Caco-2 (cell line): ENCODE results near the gene RNF112. TPM values are rescaled to one million over a fixed set of nuclear protein-coding genes. Genes with fewer than 3 reads are reported as not detected.

Experiments used
- BruUV-seq: library from RNA; stranded (reverse); fragments of 400-500 nt; replicated peaks from 2 replicates; lab custom pipeline; 2021; lab: Mats Ljungman, UMichigan
- CTCF ChIA-PET: fragments of 300-600 bp; sonication (Branson Sonifier 250); formaldehyde crosslinking; loops from one replicate; lab custom pipeline; 2022; ENCODE audit warnings: antibody characterized with exemption; lab: Charles Lee
- POLR2A ChIA-PET: fragments of 300-600 bp; sonication (Branson Sonifier 250); formaldehyde crosslinking; loops from one replicate; lab custom pipeline; 2022; ENCODE audit warnings: antibody characterized with exemption; lab: Charles Lee
- DNase-seq, 2 experiments: peaks; one replicate each; pipeline versions ENCODE4 v3.0.0 to v3.0.0-alpha.2; 2020 to 2022
- H3K27me3 ChIP-seq: replicated peaks from 2 replicates; pipeline ENCODE4 v1.6.0; 2011; ENCODE audit warnings: low read length; ENCODE audit not compliant: control insufficient read depth, insufficient read depth
- H3K36me3 ChIP-seq: 2 replicates; pipeline ENCODE4 v1.5.1; 2011; ENCODE audit warnings: low read length; ENCODE audit not compliant: control insufficient read depth, insufficient read depth
- H3K4me1 ChIP-seq: fragments of 250-450 bp; sonication (Bioruptor Pico); 2 replicates; pipeline ENCODE4 v1.5.1; 2020; ENCODE audit warnings: mild to moderate bottlenecking
- H3K4me3 ChIP-seq: 2 replicates; pipeline ENCODE4 v1.5.1; 2011; ENCODE audit warnings: low read depth, mild to moderate bottlenecking, control low read depth, low read length
- H3K9me3 ChIP-seq: fragments of 250-450 bp; sonication (Bioruptor Pico); 2 replicates; pipeline ENCODE4 v1.5.1; 2020; ENCODE audit warnings: mild to moderate bottlenecking, moderate library complexity
- H3K27ac Mint-ChIP-seq: one replicate; pipeline ENCODE4 v1.8.0; 2022; ENCODE audit warnings: mixed read lengths; ENCODE audit not compliant: unreplicated experiment
- H3K27me3 Mint-ChIP-seq: one replicate; pipeline ENCODE4 v1.8.0; 2022; ENCODE audit warnings: mixed read lengths; ENCODE audit not compliant: insufficient read depth, unreplicated experiment
- H3K36me3 Mint-ChIP-seq: one replicate; pipeline ENCODE4 v1.8.0; 2022; ENCODE audit warnings: mild to moderate bottlenecking, mixed read lengths; ENCODE audit not compliant: insufficient read depth, unreplicated experiment
- H3K4me1 Mint-ChIP-seq: one replicate; pipeline ENCODE4 v1.8.0; 2022; ENCODE audit warnings: low read depth, mixed read lengths; ENCODE audit not compliant: unreplicated experiment
- H3K4me3 Mint-ChIP-seq: one replicate; pipeline ENCODE4 v1.8.0; 2022; ENCODE audit warnings: mild to moderate bottlenecking, moderate library complexity, mixed read lengths; ENCODE audit not compliant: unreplicated experiment
- H3K9me3 Mint-ChIP-seq: one replicate; pipeline ENCODE4 v1.8.0; 2022; ENCODE audit warnings: mixed read lengths; ENCODE audit not compliant: unreplicated experiment
- intact Hi-C: fragments of 100-400 bp; cut with micrococcal nuclease; formaldehyde crosslinking; loops from one replicate; pipeline ENCODE4 v1.10.0; 2022; ENCODE audit not compliant: unreplicated experiment
- total RNA-seq: library from RNA; stranded (reverse); gene quantifications from 2 replicates; pipeline ENCODE4 v1.2.3, GENCODE V29; 2022
- TF ChIP-seq, protein P1 (sequence below), 2 experiments: fragments of 200-600 bp in 1 of 2; IDR thresholded peaks; 1 replicate in 1 of 2; 2 replicates in 1 of 2; pipeline versions ENCODE4 v1.5.1 to v1.8.0; 2011 to 2022; ENCODE audit warnings: antibody characterized with exemption in 1 of 2, control low read depth in 1 of 2, inconsistent platforms in 1 of 2, low read depth in 1 of 2, low read length in 1 of 2, mild to moderate bottlenecking in 1 of 2, moderate library complexity in 1 of 2; ENCODE audit not compliant: insufficient read depth in 1 of 2, severe bottlenecking in 1 of 2, unreplicated experiment in 1 of 2

The RNF112 gene
- total RNA-seq, 1 experiment from 2014 or later, result not detected

DNA sequence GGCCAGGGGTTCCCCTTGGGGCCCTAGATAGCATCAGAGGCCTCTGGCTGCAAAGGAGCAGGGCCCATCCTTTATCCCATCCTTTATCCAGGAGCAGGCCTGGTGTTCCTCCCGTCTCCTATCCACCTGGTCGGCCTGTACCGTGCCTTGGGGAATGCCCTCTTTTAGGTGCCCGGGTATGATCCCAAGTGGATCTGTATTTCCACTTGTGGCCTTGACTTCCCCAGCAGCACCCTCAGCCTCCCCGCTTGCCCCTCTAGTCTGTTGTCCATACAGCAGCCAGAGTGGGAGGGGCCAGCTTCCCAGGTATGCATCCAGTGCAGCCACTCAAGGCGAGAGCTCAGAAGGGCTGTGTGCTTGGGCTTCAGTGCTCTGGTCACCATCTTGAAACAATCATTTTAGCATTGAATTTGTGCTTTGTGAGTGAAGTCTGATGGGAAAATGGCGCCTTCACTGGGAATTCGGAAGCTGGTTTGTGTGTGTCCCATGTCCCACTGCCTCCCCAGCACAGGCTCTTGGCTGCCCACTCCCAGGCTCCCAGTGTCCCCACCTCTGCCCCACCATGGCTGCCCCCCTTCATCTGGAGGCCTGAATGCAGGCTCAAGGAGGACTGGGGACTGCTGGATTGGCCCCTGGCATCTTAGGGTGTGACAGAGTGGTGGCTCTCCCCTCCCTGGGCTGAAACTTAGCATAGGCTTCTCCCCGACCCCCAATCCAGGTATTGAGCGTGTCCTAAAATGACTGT is 3.3 kb upstream of the RNF112 start:
- ChIA-PET POLR2A (no interaction called here), CTCF (no interaction called here)
- H3K36me3 ChIP-seq, result no peaks in the 10 kb centered on the region
- H3K9me3 Mint-ChIP-seq, result no peaks in the 10 kb centered on the region
- H3K4me3 Mint-ChIP-seq, result no peak overlapping the region
- peaks cover 3% of the 10 kb centered on the region for H3K27me3 Mint-ChIP-seq
- TF ChIP-seq, protein P1, sequence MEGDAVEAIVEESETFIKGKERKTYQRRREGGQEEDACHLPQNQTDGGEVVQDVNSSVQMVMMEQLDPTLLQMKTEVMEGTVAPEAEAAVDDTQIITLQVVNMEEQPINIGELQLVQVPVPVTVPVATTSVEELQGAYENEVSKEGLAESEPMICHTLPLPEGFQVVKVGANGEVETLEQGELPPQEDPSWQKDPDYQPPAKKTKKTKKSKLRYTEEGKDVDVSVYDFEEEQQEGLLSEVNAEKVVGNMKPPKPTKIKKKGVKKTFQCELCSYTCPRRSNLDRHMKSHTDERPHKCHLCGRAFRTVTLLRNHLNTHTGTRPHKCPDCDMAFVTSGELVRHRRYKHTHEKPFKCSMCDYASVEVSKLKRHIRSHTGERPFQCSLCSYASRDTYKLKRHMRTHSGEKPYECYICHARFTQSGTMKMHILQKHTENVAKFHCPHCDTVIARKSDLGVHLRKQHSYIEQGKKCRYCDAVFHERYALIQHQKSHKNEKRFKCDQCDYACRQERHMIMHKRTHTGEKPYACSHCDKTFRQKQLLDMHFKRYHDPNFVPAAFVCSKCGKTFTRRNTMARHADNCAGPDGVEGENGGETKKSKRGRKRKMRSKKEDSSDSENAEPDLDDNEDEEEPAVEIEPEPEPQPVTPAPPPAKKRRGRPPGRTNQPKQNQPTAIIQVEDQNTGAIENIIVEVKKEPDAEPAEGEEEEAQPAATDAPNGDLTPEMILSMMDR (IDR thresholded peaks at IDR 0.05; ENCODE audit: insufficient read depth in 1 of 2, low read depth in 1 of 2, low read length in 1 of 2, severe bottlenecking in 1 of 2, unreplicated experiment in 1 of 2), result no peak
- no peak overlapping the region for H3K27ac Mint-ChIP-seq
- no TSS peak for BruUV-seq
- DNase-seq, result peak in 1 of 2 experiments; percentile 26
- intact Hi-C loops, result loop anchor here (5.0 kb wide), 1 partner anchor 40 kb away; no protein-coding TSS in a partner anchor
- peaks cover 6% of the 10 kb centered on the region for H3K4me1 Mint-ChIP-seq
- no peaks in the 10 kb centered on the region for H3K9me3 ChIP-seq
- H3K4me3 ChIP-seq, result no peak overlapping the region
- no peaks in the 10 kb centered on the region for H3K4me1 ChIP-seq
- no peaks in the 10 kb centered on the region for H3K36me3 Mint-ChIP-seq
- H3K27me3 ChIP-seq, result no peaks in the 10 kb centered on the region

DNA sequence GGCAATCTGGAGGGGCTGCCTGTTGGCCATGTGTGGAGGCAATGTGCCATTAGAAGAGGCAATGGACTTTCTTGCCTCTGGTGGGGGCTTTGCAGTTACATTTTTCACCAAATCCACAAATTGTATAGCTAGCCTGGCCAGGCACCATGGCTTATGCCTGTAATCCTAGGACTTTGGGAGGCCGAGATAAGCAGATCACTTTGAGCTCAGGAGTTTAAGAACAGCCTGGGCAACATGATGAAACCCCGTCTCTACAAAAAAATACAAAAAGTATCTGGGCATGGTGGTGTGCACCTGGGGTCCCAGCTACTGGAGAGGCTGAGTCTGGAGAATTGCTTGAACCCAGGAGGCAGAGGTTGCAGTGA is 2.7 kb upstream of the RNF112 start:
- CTCF ChIA-PET, result no interaction called here
- no TSS peak for BruUV-seq

DNA sequence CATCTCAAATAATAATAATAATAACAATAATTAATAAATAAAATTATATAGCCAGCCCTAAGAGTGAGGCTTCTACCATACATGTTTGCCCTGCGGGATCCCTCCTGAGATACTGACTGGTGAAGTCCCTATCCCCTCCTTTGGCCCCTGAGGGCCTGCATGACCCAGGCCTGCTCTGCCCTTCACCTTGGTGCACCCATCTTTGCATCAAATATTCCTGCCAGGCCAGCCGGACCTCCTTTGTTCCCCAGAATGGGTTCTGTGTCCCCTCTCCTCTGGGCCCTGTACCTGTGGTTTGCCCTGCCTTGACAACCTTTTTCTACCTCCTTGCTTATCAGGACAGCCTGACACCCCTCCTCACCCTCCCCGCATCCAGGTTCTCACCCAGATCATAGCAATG is 2.0 kb upstream of the RNF112 start:
- BruUV-seq, result no TSS peak
- H3K36me3 ChIP-seq, result no peaks in the 10 kb centered on the region
- Mint-ChIP-seq H3K27me3 (no peaks in the 10 kb centered on the region), H3K27ac (no peak overlapping the region), H3K9me3 (no peaks in the 10 kb centered on the region), H3K36me3 (no peaks in the 10 kb centered on the region), H3K4me1 (peaks cover 6% of the 10 kb centered on the region), H3K4me3 (no peak overlapping the region)
- ChIA-PET CTCF (no interaction called here), POLR2A (no interaction called here)
- H3K4me1 ChIP-seq, result no peaks in the 10 kb centered on the region
- no peaks in the 10 kb centered on the region for H3K9me3 ChIP-seq
- TF ChIP-seq, protein P1 (IDR thresholded peaks at IDR 0.05; ENCODE audit: insufficient read depth in 1 of 2, low read depth in 1 of 2, low read length in 1 of 2, severe bottlenecking in 1 of 2, unreplicated experiment in 1 of 2), result no peak
- peak in 1 of 2 experiments; percentile 9 for DNase-seq
- H3K27me3 ChIP-seq, result no peaks in the 10 kb centered on the region
- H3K4me3 ChIP-seq, result no peak overlapping the region
- intact Hi-C loops, result loop anchor here (5.0 kb wide), 1 partner anchor 38 kb away; no protein-coding TSS in a partner anchor

More for the DNA sequence above, 2.7 kb upstream of the RNF112 start:
- intact Hi-C loops, result loop anchor here (5.0 kb wide), 1 partner anchor 39 kb away; no protein-coding TSS in a partner anchor
- POLR2A ChIA-PET, result no interaction called here
- no peaks in the 10 kb centered on the region for H3K36me3 Mint-ChIP-seq
- H3K27me3 Mint-ChIP-seq, result peaks cover 3% of the 10 kb centered on the region
- H3K4me1 ChIP-seq, result no peaks in the 10 kb centered on the region
- H3K4me1 Mint-ChIP-seq, result peaks cover 6% of the 10 kb centered on the region
- H3K27me3 ChIP-seq, result no peaks in the 10 kb centered on the region
- no peak for DNase-seq
- no peaks in the 10 kb centered on the region for H3K9me3 Mint-ChIP-seq
- no peak overlapping the region for H3K4me3 Mint-ChIP-seq
- no peak overlapping the region for H3K27ac Mint-ChIP-seq
- TF ChIP-seq, protein P1 (IDR thresholded peaks at IDR 0.05; ENCODE audit: insufficient read depth in 1 of 2, low read depth in 1 of 2, low read length in 1 of 2, severe bottlenecking in 1 of 2, unreplicated experiment in 1 of 2), result no peak
- H3K36me3 ChIP-seq, result no peaks in the 10 kb centered on the region
- no peaks in the 10 kb centered on the region for H3K9me3 ChIP-seq
- H3K4me3 ChIP-seq, result no peak overlapping the region
